HG03045 (cell line): Measurements from ENCODE around the gene PRCC.

ENCODE experiments used
- ATAC-seq: cut with Tn5 transposase; IDR thresholded peaks from one replicate; pipeline ENCODE4 v1.9.1; 2021; ENCODE audit warnings: mild to moderate bottlenecking, moderate library complexity; ENCODE audit not compliant: unreplicated experiment

Gene PRCC

DNA sequence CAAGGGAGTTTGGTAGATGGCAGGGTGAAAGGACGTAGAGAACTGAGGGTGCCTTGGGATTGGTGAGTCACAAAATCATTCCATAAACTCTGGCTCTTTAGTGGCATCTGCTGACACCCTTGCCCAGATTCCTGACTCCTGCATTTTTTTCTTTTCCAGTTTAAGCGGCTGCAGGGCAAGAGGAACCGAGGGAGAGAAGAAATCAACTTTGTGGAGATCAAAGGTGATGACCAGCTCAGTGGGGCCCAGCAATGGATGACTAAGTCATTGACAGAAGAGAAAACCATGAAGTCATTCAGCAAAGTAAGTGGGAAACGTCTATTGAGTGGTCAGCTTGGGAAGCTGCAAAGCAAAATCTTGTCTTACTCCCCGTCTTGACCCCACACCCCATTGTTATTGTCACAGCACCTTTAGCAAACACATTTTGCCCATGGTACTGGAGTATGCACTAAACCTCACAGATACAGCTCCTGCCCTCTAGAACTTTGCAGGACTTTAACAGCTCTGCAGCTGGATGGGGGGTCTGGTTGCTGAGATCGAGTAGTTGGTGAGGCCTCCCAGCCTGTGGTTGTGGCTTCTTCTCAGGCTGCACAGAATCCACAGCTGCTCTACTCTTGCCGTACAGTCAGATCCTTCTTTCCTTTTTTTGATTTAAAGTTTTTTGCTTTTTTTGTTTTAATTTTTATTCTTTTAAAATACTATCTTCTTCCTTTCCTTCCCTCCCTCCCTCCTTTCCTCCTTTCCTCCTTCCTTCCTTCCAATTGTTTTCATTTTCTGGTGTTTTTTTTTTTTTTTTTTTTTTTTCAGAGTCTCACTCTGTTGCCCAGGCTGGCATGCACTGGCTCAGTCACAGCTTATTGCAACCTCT is 27.4 kb downstream of the PRCC start:
- no peak for ATAC-seq

DNA sequence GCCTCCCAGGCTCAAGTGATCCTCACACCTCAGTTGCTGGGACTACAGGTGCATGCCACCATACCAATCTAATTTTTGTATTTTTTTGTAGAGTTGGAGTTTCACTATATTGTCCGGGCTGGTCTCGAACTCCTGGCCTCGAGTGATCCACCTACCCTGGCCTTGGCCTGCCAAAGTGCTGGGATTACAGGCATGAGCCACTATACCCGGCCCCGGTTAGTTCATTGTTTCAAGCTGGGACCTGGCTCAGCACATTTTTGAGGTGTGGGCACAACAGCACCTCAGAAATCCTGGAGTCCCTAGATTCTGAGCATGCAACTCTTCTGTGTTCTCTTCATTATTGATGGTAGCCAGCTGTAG is 28.0 kb downstream of the PRCC start:
- no peak for ATAC-seq

DNA sequence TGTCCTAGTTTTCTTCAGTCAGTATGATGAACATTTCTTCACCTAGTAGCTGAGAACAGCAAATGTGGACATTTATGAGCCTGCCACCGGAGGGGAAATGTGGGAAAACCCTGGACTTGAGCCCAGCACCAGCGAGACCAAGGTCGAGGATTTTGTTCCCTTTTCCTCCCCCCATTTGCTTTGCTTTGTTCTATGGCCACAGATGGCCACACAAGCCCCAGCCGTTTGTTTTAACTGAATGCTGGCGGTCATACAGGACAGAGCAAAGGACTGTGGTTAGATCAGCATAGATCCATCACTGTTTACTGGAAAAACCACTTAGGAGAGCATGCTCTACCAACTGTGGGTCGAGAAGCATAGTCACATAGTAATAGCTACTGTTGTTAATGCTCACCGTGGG is 28.5 kb downstream of the PRCC start:
- ATAC-seq = no peak

DNA sequence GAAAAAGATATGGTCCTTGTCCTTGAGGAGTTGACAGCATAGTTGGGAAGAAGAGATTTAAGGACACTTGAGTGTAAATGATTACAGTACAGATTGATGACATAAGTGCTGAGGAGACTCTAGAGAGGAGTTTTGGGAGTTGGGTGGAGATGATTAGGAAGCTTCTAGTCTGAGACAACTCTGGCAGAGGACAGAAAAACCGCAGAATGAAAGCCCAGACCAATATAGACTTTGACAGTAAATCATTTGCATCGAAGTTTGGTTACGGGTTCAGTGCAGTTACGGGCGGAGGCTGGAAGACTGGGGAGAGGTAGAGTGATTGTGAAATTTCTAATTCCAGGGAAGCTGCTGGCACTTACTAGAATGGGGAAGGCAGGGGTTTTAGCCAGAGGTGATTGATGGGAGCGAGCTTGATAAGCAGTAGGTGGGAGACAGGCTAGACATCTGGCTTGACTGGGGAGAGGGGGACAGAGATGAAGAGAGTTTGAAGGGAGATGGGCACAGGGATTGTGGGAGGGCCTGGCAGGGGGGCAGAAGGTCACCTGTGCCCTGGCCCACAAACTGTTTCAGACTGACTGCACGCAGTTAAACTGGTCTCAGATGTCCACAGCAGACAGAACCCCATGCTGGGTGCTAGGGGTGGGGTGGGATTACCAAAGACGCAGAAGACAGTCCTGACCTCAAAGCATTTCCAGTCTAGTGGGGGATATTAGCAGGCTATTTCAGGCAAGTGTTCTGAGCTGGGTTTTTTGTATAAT is 29.2 kb downstream of the PRCC start:
- no peak for ATAC-seq

DNA sequence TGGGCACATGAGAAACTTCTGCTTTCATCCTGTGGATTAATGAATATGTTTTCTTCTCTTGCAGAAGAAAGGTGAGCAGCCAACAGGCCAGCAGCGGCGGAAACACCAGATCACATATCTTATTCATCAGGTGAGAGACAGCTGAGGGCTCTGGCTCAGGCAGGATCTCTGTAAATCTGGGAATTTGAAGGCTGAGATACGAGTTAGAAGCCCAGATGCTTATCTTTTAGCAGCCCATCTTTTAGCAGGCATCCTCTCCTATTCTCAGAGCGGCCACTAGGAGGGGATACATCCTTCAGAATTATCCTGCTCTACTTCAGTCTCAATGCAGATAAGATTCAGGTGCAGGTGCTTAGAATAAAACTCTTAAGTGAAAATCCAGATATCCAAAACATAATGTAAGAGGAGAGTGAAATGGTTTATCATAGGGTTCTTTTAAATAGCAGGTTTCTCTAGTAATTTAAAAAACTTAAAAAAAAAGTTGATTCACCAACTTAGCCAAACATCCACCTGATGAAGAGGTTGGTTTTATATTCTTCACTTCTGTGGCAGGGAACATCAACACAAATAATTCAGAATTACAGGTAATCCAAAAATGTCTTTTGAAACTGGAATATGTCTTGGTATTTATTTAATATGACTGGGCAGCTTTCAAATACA is 30.0 kb downstream of the PRCC start:
- no peak for ATAC-seq

DNA sequence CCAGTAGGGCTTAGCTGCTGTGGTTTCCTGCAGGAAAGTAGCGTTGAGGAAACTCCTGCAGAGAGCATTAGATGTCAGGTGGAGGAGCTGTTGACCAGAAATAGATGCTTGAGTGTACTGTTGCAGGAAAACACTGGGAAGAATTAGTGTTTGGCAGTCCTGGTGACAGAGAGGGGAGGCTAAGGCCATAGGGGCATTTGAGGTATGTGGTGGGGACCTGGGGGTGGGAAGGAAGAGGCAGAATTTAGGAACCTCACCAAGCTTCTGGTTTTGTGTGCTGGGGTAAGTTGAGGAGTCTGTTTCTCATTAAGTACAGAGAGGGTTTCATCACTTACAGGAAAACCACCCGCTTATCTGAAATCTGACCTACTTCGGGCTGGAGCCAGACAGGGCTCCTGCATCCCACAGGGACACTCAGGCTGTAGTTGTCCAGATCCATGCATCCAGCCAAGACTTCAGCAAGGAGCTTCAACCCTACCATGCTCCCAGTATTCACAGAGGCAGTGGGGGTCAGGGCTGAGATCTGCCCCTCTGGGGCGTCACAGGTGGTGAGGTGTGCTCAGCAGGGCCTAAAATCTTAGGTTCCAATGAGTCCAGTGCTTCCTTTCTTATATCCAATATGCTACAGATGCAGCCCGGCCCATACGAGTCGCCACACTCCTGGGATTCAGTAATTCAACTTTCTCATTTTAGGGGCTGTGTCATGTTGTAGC is 34.2 kb downstream of the PRCC start:
- no peak for ATAC-seq

DNA sequence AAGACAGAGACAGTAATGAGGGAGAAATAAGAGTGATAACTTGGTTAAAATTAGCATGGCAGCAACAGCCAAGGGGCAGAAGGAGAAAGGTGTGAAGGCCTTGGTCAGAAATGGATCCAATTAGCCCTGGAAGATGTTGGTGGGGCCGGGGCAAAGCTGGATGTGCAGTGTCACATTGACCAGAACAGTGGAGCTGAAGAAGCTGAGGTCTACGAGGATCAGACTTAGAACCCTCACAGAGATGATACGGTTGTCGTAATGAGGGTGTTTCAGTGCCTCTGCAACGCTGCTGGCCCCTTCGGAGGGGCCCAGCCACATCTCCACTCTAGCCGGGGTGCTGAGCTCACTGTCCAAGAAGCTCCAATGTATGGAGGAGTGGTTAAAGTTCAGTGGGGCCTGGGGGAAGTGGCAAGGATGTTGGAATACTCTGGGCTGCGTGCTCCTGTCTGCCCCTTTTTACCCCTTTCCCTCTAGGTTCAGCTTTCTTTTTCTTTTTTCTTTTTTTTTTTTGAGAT is 35.1 kb downstream of the PRCC start:
- no peak for ATAC-seq

DNA sequence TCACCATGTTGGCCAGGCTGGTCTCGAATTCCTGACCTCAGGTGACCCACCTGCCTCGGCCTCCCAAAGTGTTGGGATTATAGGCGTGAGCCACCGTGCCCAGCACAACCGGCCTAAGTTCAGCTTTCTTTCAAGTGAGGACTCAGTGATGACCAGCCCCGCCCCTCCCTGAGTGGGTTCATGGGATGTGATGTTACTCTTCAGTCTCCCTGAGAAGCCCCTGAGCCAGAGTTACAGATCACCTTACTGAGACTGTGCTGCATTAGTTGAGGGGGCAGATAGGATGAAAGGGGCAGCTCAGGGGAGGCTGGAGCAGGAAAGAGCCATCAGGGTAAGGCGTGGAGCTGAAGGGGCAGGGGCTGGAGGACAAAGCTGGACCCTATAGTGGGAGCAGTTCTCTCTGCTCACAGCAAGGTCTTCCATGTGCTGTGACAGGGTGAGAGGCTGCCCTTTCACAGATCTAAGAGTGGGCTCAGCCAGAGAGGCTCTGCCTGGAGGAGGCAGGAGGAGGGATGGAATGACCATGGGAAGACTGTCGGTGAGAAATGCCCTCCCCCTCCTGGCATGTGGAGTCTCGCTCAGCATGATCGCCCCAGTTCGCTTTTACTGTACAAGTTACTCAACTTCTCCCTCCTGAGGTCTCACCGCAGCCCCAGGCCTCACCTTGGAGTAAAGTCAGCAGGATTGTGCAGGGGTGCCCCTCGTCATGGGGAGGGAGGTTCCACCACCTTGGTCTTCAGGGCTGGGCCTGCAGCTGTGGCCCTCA is 35.9 kb downstream of the PRCC start:
- no peak for ATAC-seq

DNA sequence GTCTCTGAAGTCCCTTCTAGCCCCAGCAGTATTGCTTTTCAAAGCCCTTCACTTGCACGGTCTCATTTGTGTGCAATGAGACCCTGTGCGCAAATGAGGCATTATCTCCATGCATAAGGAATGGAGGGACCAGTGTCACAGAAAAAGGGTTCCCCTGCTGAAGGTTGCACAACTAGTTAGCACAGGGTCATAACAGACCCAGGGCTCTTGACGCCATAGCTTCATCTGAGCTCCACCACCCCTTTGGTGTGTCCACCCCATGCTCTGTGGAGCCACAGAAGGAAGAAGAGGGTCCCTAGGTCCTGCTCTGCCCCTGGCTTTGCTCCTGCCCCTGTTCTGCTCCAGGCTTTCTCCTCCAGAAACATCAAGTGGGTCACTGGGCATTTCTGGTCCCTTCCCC is 36.7 kb downstream of the PRCC start:
- ATAC-seq = no peak

DNA sequence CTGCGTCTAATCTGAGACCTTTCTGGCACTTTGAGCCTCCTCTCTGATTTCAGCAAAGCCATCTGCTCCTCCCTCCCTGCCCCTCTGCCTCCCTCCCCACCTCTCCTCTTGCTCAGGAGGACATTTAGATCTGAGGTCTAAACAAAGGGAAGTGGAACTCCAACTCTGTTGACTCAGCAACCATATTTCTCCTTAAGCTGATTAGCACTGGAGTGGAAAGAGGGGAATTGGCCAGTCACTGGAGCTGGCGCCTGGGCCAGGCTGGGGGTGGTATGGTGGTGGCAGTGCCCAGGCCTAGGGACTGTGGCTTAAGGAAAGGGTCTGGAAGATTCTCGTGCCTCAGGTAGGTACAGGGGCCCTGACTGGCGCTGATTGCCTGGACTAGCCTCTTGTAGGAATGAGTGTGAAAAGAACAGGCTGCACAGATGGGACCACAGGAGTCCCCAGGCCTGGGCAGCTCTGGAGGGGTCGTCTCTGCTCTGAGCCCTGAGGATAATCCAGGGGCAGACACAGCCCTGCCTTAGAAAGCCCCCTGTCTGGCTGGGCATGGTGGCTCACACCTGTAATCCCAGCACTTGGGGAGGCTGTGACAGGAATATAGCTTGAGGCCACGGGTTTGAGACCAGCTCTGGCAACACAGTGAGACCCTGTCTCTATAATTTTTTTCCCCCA is 37.4 kb downstream of the PRCC start:
- no peak for ATAC-seq

DNA sequence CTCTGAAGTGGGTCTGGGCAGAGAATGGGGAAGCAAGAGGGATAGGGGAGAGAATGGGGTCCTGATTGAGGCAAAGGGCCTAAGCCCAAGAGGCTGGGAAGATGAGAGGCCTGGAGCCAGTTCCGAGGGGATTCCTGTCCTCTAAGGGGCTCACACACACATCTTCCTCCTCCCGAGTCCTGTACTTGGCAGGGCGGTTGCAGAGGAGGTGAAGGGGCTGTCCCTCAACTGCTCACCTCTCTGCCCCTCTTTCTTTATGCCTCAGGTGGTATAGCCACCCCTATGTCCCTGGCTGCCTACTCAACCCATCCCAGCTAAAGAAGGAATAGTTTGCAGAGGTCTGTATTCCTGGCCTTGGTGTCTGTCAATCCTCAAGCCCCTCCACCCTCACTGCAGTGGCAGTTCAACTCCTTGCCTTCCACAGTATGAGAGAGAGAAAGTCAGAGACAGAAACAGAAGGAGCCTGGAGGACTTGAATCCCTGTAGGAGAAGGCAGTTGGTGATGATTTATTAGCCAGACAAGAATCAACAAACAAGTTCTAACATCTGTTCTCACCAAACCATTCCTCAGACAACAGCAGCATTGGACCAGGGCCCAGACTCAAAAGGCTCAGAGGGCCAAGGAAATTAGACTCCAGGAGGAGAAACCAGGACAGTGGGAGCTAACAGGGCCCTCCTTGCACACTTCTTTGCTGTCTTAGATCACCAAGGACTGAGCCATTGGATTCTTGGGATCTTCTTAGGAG is 38.6 kb downstream of the PRCC start:
- ATAC-seq = no peak

DNA sequence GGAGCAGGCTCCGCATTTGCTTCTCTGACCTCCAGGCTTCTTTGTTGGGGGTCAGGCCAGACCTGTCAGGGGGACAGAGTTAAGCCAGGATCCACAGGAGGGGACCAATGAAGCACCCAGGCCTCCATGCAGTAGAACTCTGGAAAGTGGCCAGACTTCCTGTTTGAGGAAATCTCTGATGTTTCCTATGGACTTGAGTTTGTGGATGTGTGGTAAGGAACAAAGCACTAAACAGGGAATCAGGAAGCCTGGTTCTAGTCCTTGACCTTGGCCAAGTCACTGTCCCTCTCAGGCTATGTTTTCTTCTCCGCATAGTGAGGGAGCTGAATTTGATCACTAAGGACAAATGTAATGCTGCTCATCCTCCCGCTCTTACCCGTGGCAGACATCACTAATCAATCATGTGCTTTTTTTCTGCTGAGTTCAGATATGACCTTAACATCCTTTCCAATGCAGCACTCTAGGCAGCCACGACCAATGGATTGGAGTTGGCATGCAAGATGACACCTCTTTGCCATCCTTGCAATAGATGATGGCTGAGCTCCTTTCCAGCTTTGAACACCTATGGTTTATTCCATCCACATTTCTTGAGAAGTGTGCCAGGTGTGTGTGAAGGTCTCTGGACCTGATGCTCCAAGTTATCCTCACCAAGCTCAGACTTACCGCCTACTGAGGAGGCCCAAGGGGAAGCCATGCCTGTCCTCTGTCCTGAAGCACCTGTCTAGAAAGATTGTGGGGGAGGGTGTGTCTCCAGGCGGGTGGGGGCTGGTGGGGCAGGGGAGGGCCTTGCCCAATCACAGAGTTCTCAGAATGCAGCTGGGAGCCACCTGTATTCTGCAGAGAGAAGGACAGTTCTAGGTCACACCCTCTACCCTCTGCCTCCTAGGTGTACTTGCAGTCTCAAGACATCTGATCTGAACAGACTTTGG is 39.4 kb downstream of the PRCC start:
- ATAC-seq = no peak

DNA sequence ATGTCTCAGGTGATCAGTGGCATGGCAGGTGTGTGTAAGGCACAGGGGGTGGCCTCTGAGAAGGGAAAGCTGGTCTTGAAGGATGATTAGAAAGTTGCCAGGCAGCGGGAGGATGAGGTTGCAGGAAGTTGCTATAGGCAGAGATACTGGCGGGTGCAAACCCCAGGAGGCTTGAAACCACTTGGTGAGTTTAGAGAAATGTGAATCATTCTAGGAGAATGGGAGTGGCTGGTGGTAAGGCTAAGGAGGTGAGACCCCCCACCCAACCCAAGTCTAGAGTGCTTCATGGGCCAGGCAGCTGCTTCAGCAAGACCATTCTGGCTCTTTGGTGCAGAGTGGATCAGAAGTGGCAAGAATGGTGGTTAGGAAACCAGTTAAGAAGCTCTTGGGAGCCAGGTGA is 40.3 kb downstream of the PRCC start:
- no peak for ATAC-seq

DNA sequence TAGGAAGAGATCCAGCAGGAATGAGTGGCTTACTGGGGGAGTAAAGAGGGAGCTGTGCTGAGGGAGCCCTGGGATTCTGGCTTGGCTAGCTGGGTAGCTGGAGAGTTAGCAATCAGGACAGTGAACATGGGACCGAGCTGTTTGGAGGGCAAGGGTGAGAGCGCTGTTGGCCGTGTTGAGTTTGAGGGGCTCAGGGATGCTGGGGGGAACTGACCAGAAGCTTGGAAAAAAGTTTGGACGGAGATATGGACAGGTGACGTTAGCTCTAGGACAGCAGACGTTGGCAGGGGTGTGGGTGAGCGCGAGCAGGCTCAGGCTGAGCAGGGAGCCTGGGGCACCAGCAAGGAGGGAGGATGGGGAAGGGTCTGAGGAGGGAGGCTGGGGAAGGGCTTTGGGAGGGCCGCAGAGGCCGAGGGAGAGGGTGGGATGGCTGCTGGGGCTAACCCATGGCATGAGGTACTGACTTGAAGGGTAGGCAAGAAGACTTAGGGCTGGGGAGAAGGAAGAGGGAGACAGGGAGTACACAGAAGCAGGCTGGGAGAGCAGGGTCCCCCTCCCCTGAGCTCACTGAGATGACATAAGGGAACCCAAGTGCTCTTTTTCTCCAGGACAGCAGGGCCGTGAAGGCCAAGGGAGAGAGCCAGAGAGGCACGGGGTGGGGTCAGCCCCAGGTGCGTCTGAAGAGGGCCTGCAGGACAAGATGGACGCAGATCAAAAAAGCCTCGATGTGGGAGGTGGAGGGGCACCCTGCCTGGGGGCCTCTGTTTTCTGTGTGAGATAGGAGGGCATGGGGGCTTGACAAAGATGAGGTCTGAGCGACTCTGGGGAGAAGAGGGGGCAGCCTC is 41.1 kb downstream of the PRCC start:
- no peak for ATAC-seq

DNA sequence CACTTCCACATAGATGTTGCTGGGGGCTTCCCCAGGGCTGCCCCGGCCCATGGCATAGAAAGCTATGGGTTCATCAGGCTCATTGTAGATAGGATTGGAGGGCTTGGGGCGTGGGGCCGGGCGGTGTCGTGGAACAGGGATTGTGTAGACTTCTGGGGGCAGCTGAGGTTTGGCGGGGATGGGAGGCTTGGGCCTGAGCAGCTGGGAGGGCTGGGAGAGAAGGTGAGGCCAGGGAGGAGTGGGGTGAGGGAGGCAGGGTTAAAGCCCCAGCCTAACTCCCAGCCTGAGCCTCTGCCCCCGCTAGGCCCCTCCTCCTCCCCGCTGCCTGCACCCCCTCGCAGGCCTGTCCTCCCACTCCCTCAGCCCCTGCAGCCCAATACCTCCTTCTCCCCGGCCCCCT is 41.9 kb downstream of the PRCC start:
- ATAC-seq = no peak

DNA sequence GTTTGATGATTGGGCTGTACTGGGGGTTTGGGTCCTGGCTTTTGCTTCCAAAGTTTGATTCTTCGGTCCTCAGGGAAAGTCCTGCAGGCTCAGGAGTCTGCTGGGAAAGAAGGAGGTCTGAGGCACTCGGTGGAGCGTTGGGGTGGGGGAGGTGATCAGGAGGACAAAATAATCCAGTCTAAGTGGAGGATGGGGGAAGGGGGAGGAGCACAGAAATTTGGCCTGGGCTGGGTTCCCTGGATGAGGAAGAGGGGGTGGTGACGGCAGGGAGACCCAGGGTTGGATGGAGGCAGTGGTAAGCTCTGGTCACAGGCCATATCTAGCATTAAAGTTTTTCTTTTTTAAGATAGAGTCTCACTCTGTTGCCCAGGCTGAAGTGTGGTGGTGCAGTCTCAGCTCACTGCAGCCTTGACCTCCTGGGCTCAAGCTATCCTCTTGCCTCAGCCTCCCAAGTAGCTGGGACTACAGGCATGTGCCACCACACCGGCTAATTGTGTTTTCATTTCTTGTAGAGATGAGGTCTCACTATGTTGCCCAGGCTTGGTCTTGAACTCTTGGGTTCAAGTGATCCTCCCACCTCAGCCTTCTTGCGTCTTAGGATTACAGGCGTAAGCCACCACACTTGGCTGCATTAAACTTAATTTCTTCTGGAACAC is 42.5 kb downstream of the PRCC start:
- no peak for ATAC-seq

DNA sequence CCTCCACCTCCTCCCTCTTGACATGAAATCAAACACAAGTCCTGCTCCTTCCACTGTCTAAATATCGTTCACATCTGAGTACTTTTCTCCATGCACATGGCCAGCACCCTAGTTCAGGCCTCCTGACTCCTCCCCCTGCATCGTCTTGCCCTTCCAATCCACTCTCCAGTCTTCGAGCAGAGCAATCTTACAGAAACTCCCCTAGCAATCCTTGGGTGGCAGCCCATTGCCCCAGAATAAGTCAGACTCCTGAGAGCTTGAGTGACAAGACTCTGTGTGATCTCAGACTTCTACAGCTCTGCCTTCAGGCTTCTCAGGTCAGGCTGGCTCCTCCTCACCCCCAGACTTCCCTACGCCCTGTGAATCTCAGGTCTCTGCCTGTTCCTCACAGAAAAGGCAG is 43.8 kb downstream of the PRCC start:
- ATAC-seq = no peak
